NCI-H510A (cell line): Measurements from ENCODE around the gene GPRIN1.
"Not testable (repeated sequence)": the region's sequence is repeated elsewhere in the genome, so short reads cannot be mapped to it uniquely, and the experiment has no call there.

Experiments used
- DNase-seq: peaks from one replicate; lab custom pipeline; 2025; lab: John Stamatoyannopoulos, UW

The GPRIN1 gene

DNA sequence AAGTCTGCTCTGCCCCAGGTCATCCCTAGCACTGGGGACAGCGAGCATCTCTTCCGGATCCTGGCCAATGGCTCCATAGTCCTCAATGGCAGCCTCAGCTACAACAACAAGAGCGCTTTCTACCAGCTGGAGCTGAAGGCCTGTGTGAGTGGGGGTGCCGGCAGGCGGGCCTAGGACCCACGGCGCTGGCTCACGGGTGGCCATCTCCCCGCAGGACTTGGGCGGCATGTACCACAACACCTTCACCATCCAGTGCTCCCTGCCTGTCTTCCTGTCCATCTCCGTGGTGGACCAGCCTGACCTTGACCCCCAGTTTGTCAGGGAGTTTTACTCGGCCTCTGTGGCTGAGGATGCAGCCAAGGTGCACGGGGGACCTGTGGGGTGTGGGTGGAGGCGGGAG, 34.9 kb downstream of the GPRIN1 start:
- DNase-seq, result no peak

GRCh38 chr5:176574297-176574591, 35.7 kb downstream of the GPRIN1 start:
- DNase-seq, result no peak

DNA sequence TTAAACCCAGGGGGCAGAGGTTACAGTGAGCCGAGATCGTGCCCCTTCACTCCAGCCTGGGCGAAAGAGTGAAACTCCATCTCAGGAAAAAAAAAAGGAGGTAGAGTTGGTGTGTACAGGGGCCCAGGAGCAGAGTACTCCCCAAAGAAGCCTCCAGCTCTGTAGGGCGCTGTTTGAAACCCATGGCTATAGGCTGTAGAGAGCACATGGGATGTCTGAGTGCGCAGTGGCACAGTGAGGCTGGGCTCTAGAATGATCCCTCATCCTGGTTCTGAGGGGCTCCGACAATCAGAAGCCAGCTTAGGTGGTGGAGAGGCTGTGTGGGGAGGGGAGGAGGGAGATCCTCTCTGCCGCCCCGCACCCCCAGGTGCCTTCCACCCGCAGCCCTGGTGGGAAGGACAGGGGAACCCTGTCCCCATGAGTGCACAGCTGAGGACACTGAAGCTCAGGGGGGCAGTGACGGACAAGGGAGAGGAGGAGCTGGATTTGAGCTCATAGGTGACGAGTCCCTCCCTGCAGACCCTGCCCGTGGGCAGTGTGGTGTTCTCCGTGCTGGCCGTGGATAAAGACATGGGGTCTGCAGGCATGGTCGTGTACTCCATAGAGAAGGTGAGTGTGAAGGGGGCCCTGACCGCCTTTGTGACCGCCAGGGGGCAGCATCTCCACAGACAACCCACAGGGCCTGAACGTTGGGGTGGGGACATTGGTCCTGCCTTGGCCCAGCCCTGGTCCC, 36.2 kb downstream of the GPRIN1 start:
- no peak for DNase-seq

GRCh38 chr5:176570044-176570443, 39.9 kb downstream of the GPRIN1 start:
- DNase-seq, result no peak

GRCh38 chr5:176568657-176569056, 41.3 kb downstream of the GPRIN1 start:
- no peak for DNase-seq

- no peak for DNase-seq
Observed at GRCh38 chr5:176565760-176566288, 44.1 kb downstream of the GPRIN1 start.

DNA sequence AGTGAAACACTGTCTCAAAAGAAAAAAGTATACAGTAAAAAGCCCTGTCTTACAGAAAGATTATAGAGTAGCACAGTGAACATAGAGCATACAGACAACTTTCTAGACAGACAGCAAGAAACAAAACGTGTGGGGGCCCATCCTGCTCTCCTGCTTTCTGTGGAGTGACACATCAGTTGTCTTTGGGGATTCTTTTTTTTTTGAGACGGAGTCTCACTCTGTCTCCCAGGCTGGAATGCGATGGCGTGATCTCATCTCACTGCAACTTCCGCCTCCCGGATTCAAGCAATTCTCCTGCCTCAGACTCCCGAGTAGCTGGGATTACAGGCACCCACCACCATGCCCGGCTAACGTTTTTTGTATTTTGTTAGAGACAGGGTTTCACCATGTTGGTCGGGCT, 46.0 kb downstream of the GPRIN1 start:
- DNase-seq, result no peak

GRCh38 chr5:176562189-176562588, 47.8 kb downstream of the GPRIN1 start:
- no peak for DNase-seq

DNA sequence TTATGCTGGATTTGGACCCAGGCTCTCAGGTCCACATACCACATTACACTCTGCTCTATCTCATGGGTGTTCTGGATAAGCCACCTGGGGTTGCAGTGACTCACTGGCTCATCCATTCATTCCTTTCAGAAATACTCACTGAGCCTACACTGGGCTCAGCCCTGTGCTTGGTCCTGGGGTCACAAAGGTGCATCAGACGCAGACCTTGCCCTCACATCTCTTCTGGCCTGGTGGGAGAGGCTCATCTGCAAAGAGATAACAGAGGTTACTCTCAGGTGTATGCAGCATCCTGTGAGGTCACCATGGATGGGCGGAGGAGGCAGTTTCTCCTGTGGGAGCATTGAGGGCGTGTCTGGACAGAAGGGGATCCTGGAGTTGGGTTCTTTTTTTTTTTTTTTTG, 48.7 kb downstream of the GPRIN1 start:
- no peak for DNase-seq

DNA sequence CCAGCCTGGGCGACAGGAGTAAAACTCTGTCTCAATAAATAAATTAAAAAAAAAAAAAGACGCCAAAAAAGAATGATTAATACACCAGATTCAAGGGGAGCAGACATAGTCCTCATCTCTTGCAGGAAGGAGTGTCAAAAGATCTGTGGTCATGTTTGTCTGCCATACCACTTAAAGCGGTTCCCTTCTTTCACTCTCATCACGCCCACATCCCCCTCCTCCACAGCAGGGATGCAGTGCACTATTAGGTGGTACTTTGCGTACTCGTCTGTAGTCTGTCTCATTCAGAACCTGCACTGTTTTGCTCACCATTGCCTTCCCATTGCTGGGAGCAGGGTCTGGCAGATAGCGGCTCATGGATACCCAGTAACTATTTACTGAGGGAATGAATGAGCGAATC, 49.6 kb downstream of the GPRIN1 start:
- no peak for DNase-seq

DNA sequence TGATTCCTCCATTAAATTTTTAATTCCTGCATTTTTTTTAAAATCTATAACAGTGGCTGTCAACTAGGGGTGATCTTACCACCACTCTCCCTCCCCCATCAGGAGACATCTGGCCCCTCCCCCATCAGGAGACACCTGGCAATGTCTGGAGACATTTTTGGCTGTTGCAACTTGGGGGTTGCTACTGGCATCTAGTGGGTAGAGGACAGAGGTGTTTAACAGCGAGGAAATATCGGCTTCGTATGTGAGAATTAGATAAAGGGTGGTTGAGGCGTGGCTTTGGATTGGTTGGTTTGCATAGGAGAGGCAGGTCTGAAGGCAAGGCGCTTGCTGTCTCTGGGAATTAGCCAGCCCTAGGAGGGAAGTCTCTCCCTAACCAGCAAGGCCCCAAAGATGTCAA, 50.3 kb downstream of the GPRIN1 start:
- DNase-seq, result no peak

DNA sequence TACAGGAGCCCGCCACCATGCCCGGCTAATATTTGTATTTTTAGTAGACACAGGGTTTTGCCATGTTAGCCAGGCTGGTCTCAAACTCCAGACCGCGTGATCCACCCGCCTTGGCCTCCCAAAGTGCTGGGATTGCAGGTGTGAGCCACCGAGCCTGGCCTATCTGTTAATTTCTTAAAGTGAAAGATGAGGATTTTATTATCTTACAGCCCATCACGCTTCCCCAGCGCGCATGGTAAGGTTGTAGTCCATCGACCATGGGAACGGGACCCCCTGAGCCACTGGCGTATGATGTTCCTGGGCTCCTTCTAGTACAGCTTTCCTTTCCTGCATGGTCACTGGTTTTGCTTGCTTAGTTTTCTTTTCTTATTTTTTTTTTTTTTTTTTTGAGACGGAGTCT, 52.1 kb downstream of the GPRIN1 start:
- no peak for DNase-seq

- no peak for DNase-seq
Observed at GRCh38 chr5:176553260-176554085, 56.5 kb downstream of the GPRIN1 start.

DNA sequence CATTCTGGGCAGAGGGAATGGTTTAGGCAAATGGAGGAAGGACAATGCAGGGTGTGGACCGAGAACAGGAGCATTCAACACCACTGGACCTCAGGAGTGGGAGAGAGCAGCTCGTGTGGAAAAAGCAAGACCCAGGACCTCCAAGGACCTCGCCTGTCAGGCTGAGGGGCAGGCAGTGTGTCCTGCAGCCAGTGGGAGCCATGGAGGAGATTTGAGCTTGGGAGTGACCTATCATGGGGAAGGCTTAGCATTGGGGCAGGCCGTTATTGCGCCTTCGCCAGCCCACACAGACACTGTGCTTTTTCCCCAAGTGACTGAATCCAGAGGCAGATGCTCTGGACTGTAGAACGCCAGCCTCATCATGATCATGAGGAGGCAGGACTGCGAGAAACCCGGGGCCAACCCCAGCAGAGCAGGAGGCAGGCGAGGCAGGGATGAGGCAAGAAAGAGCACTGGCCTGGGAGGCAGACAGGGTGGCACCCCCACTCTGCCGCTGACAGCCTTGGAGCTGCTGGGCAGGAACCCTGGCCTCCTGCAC, 57.6 kb downstream of the GPRIN1 start:
- no peak for DNase-seq

DNA sequence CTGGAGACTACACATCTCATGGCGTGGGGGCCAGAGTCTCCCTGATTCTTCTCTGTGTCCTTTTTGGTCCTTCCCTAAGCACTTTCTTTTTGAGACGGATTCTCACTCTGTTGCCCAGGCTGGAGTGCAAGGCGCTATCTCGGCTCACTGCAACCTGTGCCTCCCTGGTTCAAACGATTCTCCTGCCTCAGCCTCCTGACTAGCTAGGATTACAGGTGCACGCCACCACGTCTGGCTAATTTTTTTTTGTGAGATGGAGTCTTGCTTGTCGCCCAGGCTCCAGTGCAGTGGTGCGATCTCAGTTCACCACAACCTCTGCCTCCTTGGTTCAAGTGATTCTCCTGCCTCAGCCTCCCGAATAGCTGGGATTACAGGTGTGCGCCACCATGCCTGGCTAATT, 59.0 kb downstream of the GPRIN1 start:
- not testable (repeated sequence) for DNase-seq

GRCh38 chr5:176550275-176550831, 59.6 kb downstream of the GPRIN1 start:
- no peak for DNase-seq

GRCh38 chr5:176549871-176550270, 60.1 kb downstream of the GPRIN1 start:
- no peak for DNase-seq

DNA sequence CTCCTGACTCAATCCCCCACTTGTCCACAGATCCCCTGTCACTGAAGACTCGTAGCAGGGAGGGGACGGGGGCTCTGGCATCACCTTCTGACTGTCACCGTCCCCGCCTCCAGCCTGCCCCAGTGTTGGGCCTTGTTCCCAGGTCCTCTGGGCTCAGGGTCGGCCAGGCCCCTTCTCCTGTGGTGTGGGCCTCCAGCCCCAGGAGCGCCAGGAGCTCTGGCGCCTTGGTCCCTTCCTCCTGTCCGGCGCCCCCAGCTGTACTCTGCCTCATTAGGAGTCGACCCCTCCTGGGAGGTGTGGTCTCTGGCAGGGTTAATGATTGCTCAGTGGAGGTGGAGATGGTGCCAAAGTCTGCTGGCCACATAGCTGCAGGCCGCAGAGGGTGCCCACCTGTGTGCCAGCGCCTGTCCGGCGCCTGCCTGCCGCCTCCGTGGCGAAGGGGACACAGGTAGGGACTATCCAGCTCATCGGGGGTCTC, 61.0 kb downstream of the GPRIN1 start, which contains the start of gene CDHR2:
Gene CDHR2, plus strand, starts transcription at position 376 of the 478 bp plus-strand sequence. CDS start 16,011 bp downstream, outside the sequence.
- DNase-seq, result no peak

DNA sequence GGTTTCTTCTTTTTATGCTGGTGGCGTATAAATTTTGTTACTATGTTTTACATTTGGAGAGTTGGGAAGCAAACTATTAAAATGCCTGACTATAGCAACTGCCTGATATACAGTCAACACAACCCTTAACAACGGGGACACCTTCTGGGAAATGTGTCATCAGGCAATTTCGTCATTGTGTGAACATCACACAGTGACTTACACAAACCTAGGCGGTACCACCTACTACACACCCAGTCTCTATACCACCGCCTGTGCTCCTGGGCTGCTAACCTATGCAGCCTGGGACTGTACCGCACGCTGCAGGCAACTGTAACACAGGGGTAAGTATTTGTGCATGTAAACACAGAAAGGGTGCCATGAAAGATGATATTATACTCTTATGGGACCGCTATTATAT, 62.2 kb downstream of the GPRIN1 start:
- DNase-seq, result no peak
